GM19238 (cell line): ENCODE measurements around the gene SYT7.

ENCODE experiments used
- DNase-seq: peaks from one replicate; pipeline ENCODE4 v3.0.0; 2011; ENCODE audit warnings: low spot score; ENCODE audit not compliant: insufficient read length

Gene SYT7

DNA sequence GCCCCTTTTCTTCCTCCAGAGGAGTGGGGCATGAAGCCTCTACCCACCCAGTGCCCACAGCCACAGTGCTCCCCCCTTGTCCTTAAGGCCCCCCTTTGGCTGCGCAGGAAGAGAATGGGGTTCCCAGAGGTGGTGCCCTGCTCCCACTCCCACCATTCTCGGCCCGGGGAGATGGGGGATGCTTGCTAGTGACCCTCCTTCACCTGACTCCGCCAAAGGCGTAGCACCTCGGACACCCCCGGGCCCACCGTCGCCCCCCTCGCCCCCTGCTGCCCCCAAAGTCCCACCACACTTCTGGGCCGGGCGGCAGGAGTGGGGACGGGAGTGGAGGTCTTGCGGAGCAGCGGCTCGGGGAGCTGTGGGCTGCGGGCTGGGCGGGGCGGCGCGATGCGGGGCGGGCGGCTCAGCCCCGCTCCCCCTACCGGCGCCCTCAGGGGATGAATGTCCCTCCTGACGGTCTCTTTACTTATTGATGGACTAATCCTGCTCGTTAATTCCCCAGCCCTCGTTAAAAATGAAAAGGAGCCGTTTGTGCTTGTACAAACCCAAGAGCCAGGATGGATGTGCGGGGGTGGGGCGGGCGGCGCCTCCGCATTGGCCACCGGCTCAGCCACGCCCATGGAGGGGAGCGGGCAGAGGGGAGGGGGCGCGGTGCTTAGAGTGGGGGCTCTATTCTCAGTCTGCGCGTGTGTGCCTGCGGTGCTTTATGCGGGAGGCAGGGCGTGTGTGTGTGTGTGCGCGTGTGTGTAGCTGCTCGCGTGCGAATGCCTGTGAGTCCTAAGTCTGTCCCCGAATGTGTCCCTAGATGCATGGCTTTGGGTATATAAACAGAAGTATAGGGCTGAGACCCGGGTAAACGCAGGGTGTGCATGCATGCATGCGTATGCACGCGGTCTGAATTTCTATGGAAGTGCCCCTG lies 25.6 kb downstream of the SYT7 start:
- DNase-seq, result no peak

GRCh38 chr11:61554172-61554988 lies 26.5 kb downstream of the SYT7 start:
- DNase-seq, result no peak

DNA sequence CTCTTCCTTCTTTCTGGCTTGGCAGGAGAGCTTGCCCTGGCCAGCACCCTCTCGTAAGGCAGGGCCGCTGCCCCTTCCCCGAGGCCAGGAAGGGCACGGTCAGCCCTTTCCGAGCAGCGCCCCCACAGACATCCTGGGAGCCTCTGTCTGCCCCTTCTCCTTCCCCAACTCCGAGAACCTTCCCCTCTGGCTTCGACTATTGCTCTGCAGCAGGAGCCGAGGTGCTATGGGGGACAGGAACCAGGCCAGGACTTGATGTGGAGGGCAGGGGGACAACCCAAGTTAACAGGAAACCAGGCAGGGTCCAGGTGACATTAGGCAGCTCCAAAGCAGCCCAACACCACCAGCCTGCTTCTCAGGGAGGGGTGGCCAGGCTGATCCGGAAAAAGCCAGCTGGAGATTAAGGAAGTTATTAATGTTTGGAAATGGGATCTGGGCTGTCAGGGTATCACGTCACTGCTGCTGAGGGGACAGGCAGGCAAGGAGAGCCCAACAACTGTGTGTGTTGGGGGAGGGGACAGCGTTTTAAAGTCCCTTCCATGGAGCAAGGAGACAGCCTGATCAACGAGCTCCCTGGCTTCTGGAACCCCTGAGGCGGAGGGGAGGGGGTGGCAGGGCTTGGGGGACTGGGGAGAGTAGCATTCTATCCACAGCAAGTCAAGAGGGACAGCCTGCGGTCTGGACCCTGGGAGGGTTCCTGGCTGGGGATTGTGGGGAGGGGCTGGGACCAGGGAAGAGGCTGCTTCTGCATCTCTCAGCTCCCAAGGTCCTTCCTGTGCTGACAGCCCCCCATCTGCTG lies 27.3 kb downstream of the SYT7 start:
- DNase-seq, result no peak

- DNase-seq, result no peak
Observed at GRCh38 chr11:61552108-61552635, 28.7 kb downstream of the SYT7 start.

GRCh38 chr11:61551634-61552033 lies 29.2 kb downstream of the SYT7 start:
- DNase-seq, result no peak

DNA sequence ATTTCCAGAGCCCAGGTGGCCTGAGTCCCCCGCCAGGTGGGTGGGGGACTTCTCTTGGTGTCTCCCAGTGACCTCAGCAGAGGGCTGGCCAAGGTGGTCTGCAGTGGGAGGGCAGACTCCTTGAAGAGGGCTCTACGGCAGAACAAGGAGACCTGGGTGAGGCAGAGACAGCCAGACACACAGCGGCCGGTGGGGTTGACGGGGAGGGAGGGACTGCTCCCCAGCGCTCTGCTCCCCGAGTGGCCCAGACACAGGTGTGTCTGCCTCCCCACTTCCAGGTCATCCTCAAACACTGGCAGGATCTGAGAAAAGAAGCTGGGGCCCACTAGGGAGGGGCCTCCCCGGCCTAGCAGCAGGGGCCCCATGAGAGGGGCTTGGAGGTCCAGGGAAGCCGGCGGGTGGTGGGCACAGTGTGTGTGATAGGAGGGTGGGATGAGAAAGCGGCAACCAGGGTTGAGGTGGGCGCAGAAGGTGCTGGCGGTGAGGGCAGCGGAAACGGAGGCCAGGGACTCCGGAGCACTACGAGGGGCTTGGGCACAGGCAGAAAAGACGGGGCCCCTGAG lies 30.1 kb downstream of the SYT7 start:
- no peak for DNase-seq

GRCh38 chr11:61549662-61550568 lies 31.0 kb downstream of the SYT7 start:
- no peak for DNase-seq

- no peak for DNase-seq
Observed at GRCh38 chr11:61549177-61549576, 31.7 kb downstream of the SYT7 start.

DNA sequence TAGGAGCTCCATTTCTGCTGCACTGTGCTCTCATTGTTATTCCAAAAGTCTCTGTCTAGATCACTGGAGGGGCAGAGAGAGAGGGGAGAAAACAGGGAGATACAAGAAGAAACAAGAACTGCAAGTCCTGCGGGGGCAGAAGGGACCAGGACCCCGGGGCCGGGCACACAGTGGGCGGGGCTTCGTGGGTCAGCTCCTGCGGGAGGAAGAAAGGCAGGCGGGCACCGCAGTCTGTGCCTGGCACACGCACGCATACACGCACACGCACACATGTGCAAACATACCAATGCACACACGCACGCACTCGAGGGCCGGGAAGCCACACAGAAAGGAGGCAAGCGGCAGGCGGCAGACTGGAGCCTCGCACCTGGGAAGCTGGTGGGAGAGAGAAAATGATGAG lies 33.6 kb downstream of the SYT7 start:
- no peak for DNase-seq

GRCh38 chr11:61546663-61547062 lies 34.2 kb downstream of the SYT7 start:
- DNase-seq, result no peak

- no peak for DNase-seq
Observed at GRCh38 chr11:61545921-61546320, 35.0 kb downstream of the SYT7 start.

DNA sequence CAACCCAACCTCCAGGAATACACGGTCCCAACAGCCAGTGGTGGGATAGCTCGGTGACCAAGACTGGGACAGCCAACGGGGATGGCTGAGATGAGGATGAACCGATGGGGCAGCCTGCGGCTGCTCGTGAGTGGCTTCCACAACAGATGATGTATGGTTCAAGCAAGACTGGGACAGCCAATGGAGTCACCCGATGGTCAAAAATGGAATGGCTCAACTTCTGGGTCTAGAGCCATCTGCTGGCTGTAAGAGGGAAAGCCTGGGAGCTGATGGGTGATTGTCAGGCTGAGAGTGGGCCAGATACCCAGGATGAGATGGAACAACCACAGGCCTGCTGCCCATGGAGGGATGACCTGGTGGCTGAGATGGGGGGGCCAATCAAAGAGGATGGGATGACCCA lies 35.5 kb downstream of the SYT7 start:
- DNase-seq, result peak; percentile 46

DNA sequence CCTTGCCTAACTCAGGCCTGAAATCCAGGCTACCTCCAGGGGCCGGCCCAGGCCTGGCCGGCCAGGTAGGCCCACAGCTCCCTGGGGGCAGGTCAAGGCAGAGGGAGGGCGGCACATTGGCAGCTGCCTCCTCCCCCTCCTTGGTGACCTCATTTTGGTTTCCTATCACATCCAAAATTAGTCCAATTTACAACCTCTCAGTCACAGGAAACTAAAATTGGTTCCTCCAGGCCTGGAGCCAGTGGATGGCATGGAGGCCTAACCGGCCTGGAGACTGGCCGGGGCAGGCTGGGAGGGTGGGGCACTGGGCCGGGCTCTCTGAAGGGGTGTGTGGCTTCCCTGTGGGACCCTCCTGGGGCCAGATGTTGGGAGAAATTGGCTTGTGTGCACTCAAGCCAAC lies 36.4 kb downstream of the SYT7 start:
- DNase-seq, result no peak

- no peak for DNase-seq
Observed at GRCh38 chr11:61543606-61544306, 37.1 kb downstream of the SYT7 start.

GRCh38 chr11:61542705-61543104 lies 38.2 kb downstream of the SYT7 start:
- no peak for DNase-seq

DNA sequence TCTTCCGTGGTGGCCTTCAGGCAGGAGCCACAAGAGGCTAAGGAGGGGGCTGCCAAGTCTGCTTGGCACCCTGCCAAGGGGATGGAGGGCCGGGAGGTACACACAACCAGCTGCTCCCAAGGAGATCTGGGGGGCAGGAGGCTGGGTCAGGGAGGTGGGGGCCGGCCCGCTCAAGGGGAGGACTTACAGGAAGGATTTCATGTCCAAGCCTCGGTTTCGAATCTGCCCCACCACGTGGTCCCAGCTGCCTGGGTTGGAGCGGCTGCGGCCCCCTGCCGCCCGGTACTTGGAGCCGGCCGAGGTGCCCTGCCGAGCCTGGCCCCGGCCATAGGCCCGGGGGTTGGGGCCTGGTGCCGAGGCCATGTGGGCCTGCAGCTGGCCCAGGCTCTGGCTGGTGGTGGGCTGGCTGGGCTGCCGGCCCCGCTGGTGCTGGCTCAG lies 38.8 kb downstream of the SYT7 start:
- DNase-seq, result no peak

DNA sequence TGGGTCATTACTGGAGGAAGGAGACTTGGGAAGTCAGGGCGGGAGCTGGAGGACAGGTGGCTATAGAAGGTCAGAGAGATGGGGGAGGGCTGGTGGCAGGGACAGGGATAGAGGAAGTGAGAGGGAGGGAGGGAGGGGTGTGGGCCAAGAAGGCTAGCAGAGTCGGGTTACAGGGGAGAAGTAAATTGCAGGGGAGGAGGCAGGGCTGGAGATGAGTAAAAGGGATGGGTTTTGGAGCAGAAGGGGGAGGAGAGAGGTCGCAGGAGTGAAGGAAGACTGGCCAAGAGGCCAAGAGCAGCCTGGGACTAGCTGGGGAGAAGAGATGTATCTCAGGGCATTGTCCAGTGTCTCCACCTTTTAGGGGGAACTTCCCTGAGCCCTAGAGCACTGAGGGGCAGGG lies 39.3 kb downstream of the SYT7 start:
- peak; percentile 37 for DNase-seq

GRCh38 chr11:61540528-61540927 lies 40.3 kb downstream of the SYT7 start:
- DNase-seq, result no peak

DNA sequence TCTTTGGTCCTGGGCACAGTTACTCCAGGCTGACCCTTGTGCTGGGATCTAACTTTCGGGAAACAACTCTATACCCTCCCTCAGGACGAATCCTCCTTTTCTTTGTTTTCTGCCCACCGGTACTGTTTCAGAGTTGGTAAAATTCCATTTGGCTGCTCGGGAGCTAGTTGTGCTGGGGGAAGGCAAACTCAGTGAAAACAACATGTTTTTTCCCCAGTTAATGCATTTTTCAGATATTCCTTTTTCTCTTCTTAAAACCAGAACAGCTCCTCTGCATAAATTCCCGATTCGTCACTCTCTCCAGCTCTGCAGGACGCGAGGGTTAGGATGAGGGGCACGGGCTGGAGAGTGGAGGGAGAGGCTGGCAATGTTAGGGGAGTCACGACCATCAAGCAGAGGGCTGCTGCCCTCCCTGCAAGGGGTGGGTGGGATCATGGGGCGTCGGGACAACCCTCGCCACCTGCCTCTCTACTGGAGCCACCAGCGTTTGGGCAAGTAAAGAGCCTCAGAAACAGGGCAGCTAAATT lies 41.0 kb downstream of the SYT7 start:
- DNase-seq, result no peak
